ENCODE measurements around the gene DDX56.
A peak's percentile ranks its signal among the peaks of the same experiment; 100 is the strongest.
"Not testable (repeated sequence)": the region's sequence is repeated elsewhere in the genome, so short reads cannot be mapped to it uniquely, and the experiment has no call there.

DDX56 gene

DNA sequence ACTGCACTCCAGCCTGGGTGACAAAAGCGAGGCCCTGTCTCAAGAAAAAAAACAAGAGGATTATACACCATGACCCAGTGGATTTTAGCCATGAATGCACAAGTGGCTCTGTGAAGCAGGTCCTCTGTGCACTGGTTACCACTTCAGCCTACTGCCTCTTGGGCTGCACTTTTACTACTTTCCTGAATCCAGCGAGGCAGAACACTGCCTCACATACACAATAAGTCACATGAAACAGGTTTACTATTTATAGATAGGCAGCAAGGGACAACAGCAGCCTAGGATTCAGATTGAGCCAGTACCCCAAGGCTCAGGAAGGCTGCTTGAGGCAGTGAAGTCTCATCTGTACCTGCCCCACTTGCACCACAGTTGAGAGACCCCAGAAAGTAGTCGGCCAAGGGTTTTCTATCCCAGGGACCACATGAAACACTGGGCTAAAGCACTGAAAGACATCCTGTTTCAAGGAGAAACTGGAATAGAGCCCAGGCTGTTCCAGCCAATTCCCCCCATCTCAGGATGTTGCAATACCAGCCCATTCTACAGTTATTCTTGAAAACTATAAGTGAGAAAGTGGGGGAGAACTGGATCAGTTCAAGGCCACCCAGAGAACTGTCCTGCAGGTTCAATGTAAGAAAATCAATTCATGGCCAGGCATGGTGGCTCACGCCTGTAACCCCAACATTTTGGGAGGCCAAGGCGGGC lies 22.4 kb upstream of the DDX56 start:
- no peak for DNase-seq

DNA sequence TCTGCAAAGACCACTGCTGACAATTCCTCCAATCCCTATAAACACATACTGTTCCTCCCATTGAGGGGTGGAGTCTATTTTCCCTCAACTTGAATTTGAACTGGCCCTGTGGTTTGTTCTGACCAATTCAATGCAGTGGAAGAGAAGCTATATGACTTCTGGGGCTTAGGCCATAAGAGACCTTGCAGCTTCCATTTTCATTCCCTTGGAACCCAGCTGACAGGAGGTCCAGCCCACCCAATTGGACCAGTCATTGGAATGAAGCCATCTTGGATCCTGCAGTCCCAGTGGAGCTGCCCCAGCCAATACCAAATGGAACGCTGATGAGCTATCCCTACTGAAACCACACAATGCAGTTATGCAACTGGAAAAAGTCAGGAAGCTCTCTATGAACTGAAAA lies 17.2 kb upstream of the DDX56 start:
- no peak for DNase-seq

DNA sequence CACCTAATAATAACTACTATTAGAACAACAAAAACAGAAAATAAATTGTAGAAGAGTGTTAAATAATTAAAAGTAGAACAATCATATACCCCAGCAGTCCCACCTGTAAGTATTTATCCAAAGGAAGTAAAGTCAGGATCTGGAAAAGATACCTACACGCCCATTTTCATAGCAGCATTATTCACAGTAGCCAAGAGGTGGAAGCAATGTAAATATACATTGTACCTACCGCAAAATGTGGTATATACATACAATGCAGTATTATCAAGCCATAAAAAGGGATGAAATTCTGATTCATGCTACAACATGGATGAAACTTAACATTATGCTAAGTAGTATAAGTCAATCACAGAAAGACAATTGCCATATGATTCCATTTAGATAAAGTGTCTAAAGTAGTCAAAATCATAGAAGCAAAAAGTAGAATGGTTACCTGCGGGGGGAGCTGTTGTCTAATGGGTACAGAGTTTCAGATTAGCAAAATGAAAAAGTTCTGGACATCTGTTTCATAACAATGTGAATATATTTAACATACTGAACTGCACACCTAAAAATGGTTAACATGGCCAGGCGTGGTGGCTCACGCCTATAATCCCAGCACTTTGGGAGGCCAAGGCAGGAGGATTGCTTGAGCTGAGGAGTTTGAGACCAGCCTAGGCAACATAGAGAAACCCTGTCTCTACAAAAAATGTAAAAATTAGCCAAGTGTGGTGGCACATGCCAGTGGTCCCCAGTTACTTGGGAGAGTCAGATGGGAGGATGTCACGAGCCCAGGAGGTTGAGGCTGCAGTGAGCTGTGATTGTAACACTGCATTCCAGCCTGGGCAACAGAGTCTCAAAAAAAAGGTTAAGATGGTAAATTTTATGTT lies 14.4 kb upstream of the DDX56 start:
- peak; percentile 39 for DNase-seq

DNA sequence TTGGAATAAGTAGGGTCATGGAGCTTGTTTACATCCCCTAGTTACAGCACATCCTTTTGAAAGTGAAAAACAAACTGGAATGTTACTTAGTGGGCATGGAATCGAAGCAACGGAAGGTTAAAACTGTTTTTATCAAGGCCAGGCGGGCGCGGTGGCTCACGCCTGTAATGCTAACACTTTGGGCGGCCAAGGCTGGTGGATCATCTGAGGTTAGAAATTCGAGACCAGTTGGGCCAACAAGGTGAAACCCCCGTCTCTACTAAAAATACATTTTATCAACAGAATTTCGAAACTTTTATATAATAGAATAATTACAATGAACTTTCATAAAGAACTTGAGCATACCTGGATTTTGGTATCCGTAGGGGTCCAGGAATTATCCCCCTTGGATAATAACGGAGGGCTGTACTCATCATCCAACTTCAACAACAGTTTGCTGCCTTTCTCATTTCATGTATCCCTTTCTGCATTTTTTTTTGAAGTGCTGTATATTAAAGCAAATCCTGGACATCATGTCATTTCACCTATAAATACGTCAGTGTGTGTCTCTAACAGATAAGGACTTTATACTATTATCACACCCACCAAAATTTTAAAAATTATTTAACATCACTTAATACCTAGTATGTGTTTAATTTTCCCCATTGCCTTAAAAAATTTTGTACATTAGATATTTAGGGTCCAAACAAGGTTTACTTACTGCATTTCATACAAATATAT lies 9.6 kb upstream of the DDX56 start:
- no peak for DNase-seq

DNA sequence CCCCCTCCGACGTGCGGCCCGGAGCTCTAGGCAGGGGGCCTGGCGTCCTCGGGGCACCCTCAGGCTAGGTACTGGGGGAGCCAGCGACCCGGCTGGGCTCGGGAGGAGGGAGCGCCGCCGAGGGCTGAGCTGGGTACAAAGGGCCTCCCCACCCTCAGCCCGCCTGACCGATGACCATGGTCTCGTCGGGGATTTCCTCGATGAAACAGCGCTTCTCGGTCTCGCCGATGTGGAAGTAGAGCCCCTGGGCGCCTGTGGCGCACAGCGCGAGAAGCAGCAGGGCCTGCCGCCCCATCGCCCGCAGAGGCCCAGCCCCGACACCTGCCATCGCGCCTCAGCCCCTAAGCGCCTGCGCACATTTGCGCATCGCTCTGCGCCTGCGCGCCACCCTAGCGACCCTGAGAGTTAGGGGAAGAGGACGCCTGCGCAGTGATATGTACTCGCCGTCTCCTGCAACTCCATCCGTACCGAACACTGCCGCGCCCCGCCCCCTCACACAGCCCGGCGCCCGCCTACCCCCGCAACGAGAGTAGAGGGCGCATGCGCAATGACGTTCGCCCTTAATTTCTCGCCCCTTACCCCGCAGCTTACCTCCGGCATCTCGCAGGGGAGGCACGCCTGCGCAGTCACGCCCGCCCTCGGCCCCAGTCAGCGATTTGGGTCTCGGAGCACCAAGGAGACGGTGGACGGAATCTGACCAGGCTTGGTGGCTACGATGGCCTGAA lies 8.3 kb upstream of the DDX56 start, which contains the start of gene TMED4:
TMED4 (minus strand) TSS at position 353 of the 725 bp plus-strand sequence; CDS start at position 328, 25 bp downstream.
- peak; percentile 100 for DNase-seq

DNA sequence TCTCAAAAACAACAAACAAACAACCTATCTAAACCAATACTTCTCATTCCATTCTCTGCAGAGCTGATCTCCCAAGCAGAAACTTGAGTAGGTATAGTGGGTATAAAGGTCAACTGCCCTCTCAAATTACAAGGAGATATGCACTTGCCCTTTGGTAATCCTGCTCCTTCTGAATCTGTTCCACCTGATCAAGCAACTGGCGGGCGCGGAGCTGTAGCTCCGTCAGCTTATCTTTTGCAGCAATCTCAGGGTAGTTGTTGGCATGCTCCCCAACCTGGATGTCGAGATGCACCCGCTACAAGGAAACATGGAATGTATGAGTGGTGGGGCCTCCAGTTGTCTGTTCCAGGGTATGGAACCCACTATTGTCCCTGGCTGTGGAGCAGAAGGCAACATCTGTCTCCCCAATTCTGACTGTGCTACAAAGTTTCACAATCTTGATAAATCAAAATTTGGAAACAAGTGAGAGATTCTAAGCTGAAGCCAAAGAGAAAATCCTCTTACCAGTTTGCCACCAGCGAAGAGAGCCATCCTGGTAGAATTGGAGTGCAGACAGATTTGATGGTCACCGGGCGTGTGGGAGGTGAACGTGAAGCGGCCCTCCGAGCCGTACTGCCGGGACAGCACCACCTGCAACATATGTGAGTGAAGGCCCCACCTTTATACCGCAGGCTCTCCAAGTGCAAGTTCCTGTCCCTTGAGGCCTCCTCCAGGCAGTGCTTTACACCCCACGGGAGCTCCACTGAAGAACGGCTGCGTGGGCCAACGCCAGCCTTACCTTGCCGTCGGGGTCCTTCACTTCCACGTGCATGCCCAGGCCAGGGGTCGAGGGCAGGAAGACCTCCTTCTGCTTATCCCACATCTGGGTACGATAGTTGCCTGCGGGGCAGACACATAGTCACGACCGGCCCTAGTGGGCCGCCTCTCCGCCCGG lies 7.5 kb upstream of the DDX56 start:
- DNase-seq, result peak; percentile 30

DNA sequence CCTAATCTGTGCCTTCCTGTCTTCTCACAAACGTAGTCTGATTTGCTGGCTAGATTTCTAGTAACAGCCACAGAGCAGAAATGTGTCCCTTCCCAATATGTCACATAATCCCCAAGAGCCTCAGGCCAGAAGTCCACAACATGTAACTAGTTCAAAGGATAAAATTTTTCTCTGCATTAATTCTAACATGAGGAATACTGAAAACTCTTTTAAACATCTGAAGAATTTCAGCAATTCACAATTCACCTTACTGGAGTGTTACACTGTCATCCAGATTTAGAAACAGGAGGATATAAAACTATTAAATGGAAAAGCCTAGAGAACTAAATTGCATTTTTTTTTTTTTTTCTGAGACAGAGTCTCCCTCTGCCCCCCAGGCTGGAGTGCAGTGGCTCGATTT lies 2.5 kb upstream of the DDX56 start:
- DNase-seq, result no peak

DNA sequence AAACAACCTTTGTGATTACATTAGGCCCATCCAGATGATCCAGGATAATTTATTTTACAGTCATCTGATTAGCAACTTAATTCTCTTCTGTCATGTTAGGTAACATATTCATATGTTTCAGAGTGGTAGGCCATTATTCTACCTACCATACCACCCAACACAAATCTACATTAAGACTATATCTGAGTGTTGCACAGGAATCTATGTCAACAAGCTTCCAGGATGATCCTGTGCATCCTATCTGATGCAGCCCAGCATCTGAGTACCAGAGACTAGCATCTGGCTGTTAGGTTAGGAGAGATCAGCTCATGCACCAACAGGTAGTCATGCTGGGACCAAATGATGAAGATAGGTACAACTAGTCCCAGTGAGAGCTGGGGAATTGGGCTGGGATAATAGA lies 1.3 kb upstream of the DDX56 start:
- no peak for DNase-seq

DNA sequence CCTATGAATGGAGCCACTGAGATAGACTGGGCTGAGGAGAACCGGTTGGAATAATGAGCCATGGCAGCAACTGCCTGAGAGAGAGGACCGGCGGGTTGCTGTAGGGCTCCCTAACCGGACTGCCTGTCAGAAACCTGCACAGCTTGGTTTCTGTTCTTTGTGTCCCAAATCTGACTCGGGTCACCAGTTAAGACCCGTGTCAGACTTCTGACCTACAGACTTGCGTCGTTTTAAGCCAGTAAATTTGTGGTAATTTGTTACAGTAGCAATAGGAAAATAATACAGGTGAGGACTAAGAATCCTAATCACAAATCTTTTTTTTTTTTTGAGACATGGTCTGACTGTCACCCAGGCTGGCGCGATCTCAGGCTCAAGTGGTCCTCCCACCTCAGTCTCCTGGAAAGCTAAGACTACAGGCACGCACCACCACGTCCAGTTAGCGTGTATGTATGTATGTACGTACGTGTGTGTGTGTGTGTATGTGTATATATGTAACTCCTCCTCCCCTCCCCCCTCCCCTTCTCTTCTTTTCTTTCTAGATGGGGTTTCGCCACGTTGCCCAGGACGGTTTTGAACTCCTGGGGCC lies 672 bp upstream of the DDX56 start:
- no peak for DNase-seq

DNA sequence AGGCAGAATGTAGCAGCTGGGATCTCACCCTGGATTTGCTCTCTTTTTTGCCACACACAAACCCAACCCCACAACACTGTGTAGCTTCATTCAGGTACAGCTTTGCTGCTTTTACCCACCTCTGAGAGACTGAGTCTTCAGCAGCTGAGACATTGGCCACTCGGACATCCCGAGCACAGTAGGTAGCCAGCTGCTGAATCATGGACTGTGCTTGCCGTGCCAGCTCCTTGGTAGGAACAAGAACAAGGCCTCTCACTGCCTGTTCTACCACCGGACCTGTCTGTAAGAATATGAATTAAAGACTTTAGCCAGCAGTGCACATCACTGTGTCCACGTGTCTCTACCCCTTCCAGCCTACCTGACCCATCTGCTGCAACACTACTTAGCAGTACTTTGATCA lies 937 bp downstream of the DDX56 start:
- no peak for DNase-seq

DNA sequence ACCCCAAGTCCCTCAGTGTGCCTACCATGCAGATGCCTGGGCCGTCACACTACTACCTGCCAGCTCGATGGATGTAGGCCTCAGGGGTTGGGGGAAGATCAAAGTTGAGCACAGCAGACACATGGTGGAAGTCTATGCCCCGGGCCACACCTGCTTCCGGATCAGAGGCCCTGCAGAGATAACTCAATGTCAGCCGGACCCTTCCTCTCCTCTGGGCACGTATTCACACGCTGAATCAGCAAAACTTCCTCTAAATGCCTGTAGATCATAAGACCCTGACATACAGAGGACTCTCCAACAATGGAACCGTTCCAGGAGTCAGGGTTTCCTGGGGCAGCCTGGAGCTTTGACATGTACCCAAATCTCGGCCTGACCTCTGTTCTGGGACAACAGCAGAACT lies 3.7 kb downstream of the DDX56 start:
- DNase-seq, result no peak

DNA sequence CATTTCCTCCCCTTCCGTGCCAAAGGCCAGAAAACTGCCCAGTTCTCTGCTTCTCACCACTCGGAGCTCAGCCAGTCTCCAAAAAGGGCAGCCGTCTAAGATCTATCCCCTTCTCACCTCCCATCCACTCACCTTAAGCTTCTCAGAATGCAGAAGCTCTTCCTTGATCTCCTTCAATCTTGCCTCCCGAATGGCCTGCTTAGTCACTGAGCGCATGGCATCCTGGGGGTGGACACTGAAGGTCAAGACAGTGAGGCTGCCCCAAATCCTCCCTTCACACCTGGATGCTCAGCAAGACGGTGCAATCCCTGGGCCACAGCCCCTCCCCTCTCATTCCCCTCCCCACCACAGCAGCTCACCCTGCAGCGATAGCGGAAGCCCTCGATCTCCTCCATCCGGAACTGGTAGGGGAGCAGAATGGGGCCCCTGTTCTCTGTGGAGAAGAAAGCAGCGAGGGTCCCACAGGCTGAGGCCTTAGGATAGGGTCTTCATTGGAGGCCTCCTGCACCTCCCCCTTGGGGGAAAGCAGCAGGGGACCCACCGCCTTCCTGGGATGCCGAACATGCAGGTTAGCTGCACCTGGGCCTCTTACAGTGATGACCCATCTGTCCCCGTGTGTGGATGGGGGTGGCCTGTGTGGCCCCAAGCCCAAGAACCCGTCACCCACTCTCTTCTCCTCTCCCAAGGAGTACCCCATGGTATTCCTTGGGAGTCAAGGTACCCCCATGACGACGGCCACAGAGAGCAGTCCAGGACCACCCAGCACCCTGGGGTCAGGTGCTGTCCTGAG lies 4.7 kb downstream of the DDX56 start:
- DNase-seq, result no peak

DNA sequence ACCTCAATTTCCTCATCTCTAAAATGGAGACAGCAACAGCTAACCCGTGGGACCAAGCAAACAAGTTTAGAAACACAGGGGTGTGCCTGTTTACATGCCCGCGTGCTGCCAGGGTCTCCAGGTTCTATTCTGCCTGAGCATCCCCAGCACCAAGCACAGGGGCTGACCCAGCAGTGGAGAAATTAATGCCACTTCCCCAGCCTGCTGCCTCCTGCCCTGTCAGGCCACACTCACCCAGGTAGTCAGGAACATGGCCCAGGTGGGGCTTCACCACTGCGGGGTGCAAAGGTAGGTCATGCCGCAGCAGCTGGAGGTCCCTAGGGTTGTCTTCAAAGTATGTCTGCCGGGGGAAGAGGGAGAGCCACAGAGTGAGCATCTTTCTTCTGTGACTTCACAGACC lies 5.8 kb downstream of the DDX56 start:
- no peak for DNase-seq

DNA sequence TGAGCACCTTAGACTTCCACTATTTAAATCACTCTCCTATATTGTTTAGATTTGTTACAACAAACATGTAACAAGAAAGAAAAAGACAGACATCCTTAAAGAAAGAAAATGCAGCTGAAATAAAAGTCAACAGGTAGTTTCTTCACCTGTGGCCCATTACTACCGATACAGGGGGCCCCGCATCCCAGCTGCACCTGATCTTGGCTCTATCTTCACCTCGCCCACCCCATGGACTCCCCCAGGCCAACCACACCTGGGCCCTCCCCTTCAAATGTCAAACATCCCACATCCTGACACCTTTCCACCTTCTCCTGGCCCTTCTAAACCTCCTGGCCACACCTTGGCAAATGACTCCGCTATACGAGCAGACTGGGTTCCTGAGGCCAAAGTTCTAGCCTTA lies 7.0 kb downstream of the DDX56 start:
- no peak for DNase-seq

DNA sequence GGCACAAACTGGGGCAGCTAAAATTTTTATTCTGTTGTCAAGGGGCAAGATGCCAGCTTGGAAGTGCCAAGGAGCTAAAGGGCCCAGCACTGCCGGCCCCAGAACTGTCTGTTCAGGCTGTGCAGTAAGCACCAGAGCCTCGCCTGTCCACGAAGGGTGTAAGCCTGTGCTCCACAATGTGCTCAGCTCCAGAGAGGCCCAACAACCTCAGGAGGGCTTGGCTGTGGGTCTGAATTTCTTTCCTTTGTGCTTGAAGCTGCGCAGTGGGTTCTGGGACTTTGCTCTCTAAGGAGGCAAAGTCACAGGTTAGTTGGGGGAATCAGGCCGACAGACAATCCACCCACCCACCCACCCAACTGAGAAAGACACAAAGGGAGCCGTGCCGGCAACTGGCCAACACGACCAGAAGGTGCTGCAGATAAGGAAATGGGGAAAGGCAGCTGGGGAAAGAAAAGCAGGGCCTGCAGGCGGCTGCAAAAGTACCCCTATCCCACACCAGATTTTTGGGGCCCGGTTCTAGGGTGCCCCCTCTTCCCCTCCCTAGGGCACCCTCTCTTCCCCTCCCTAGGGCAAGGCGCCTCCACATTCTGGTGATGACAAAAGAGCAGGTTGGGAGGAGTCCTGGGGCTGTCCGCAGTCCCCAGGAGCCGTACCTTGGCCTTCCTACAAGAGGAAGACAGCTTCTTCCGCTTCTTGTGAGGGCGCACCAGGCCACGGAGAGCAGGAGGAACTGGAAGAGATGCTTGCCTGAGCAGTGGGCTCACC lies 7.7 kb downstream of the DDX56 start:
- DNase-seq, result no peak

DNA sequence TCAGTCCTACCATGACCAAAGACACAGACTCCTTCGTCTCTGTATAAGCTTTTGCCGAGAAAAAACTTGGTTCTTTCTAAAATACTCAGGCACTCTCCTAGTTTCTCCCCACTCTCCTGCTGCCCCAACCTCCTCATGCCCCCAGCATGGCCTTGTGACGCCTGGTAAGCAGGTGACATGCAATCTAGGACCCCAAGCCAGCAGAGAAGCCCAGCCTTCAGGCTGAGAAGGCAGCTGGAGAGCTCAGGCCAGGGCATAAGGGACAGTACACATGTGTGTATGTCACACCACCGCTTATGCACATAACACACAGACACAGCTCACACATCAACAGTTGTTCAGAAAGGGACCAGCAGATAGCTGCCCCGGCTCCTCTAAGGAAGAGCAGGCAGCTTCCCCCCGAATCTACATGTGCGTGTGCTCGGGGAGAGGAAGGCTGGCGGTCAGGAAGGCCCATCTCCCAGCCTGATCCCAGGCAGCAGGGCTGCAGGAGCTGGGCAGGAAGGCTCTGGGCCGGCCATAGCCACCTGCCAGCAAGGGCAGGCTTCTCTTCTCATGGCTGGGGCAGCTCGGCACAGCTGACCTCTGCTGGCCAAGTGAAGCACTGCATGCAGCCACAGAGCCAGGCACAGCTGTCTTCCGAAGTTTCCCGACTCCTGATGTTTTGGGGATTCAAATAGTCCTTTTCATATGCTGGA lies 8.5 kb downstream of the DDX56 start:
- DNase-seq, result peak; percentile 54

DNA sequence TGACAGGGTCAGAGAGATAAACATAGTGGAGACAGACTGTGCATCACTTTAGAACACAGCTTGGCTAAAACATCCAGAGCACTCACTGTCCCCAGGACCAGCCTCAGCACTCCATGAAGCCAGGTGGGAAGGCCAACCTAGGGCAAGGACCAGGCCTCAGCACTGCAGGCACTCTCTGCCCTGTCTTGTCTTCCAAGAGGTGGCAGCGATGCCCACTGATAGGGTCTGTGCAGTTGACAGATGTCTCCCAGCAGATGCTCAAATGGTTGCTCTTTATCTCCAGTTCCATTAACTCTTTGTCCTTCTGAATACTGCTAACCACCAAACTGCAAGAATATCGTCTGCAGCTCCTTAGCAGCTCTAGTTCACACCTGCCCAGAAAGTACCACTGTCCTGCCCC lies 9.1 kb downstream of the DDX56 start:
- no peak for DNase-seq

DNA sequence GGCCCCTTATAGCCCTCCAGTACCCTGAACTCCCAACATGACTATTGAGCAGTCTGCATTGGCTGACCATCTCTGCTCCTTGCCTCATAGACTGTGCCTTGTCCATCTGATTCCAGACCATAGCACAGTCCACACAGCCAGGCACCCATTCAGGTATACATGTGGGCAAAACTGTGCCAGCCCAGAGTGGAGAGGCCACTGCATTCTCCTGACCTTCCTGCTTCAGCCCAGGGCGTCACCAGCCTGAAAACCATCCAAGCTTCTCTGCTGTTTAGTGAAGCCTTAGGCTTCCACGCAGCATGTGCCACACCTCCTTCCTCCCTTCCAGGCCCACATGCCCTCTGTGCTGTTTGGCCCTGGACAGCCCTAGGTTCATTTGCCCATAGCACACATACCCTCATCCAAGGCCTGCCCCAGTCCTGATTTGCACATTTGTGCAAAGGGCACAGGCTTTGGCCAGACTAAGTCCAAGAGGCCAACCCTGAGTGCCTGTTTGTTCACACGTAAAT lies 10.5 kb downstream of the DDX56 start:
- no peak for DNase-seq

DNA sequence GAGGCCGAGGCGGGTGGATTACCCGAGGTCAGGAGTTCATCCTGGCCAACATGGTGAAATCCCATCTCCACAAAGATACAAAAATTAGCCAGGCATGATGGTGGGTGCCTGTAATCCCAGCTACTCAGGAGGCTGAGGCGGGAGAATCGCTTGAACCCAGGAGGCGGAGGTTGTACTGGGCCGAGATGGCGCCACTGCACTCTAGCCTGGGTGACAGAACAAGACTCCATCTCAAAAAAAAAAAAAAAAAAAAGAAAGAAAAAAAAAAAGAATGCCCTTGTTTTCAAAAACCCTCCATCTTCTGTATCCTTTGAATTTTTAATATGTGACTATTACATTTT lies 11.1 kb downstream of the DDX56 start:
- not testable (repeated sequence) for DNase-seq

Measured in stimulated activated naive CD4-positive, alpha-beta T cell treated with Interleukin-2 at 50 U/mL for 16 hours (primary cell).